GM18498 (cell line): ENCODE measurements around the gene AOPEP.

Experiments
- ATAC-seq: cut with Tn5 transposase; IDR thresholded peaks from one replicate; pipeline ENCODE4 v1.9.1; 2021; ENCODE audit warnings: mild to moderate bottlenecking, moderate library complexity; ENCODE audit not compliant: unreplicated experiment

AOPEP gene

GRCh38 chr9:95053611-95054570 is 327.4 kb downstream of the AOPEP start:
- no peak for ATAC-seq

- no peak for ATAC-seq
These were observed 328.9 kb downstream of the AOPEP start for GRCh38 chr9:95055334-95055850.

GRCh38 chr9:95055851-95056551 is 329.5 kb downstream of the AOPEP start:
- no peak for ATAC-seq

- no peak for ATAC-seq
These were observed 330.6 kb downstream of the AOPEP start for GRCh38 chr9:95057101-95057500.

- no peak for ATAC-seq
These were observed 331.8 kb downstream of the AOPEP start for GRCh38 chr9:95058121-95058785.

- no peak for ATAC-seq
These were observed 332.4 kb downstream of the AOPEP start for GRCh38 chr9:95058795-95059386.

GRCh38 chr9:95060234-95060633 is 333.7 kb downstream of the AOPEP start:
- ATAC-seq, result no peak

- ATAC-seq, result no peak
These were observed 334.4 kb downstream of the AOPEP start for GRCh38 chr9:95060916-95061315.

GRCh38 chr9:95061916-95062595 is 335.6 kb downstream of the AOPEP start:
- ATAC-seq, result no peak

- ATAC-seq, result no peak
These were observed 336.1 kb downstream of the AOPEP start for GRCh38 chr9:95062596-95063065.

- no peak for ATAC-seq
These were observed 336.8 kb downstream of the AOPEP start for GRCh38 chr9:95063300-95063699.

GRCh38 chr9:95065224-95065623 is 338.7 kb downstream of the AOPEP start:
- no peak for ATAC-seq

GRCh38 chr9:95067057-95067456 is 340.6 kb downstream of the AOPEP start:
- no peak for ATAC-seq

- ATAC-seq, result no peak
These were observed 341.4 kb downstream of the AOPEP start for GRCh38 chr9:95067897-95068296.

- no peak for ATAC-seq
These were observed 344.1 kb downstream of the AOPEP start for GRCh38 chr9:95070549-95071021.

GRCh38 chr9:95071450-95071849 is 345.0 kb downstream of the AOPEP start:
- no peak for ATAC-seq

GRCh38 chr9:95071925-95072324 is 345.4 kb downstream of the AOPEP start:
- no peak for ATAC-seq

- no peak for ATAC-seq
These were observed 346.6 kb downstream of the AOPEP start for GRCh38 chr9:95073042-95073607.

- no peak for ATAC-seq
These were observed 347.4 kb downstream of the AOPEP start for GRCh38 chr9:95073918-95074317.

GRCh38 chr9:95074632-95075031 is 348.1 kb downstream of the AOPEP start:
- ATAC-seq, result no peak
